Ishikawa (cell line): Measurements from ENCODE around the gene STAMBPL1.

Experiments used
- CEBPB ChIP-seq: IDR thresholded peaks from 2 replicates; pipeline ENCODE4 v1.6.1; 2012
- CREB1 ChIP-seq: IDR thresholded peaks from 2 replicates; pipeline ENCODE4 v1.6.1; 2012; ENCODE audit warnings: low read depth
- EGR1 ChIP-seq: IDR thresholded peaks from 2 replicates; pipeline ENCODE4 v1.6.1; 2012
- EP300 ChIP-seq: IDR thresholded peaks from 2 replicates; pipeline ENCODE4 v1.6.1; 2012; ENCODE audit warnings: borderline replicate concordance
- FOXM1 ChIP-seq: IDR thresholded peaks from 2 replicates; pipeline ENCODE4 v1.6.1; 2012; ENCODE audit warnings: low read depth, borderline replicate concordance
- MAX ChIP-seq: IDR thresholded peaks from 2 replicates; pipeline ENCODE4 v1.6.1; 2012
- NFIC ChIP-seq: IDR thresholded peaks from 2 replicates; pipeline ENCODE4 v1.6.1; 2012
- RAD21 ChIP-seq: IDR thresholded peaks from 2 replicates; pipeline ENCODE4 v1.6.1; 2012; ENCODE audit warnings: low read depth
- REST ChIP-seq: IDR thresholded peaks from 2 replicates; pipeline ENCODE4 v1.6.1; 2012; ENCODE audit warnings: low read depth, mild to moderate bottlenecking
- TAF1 ChIP-seq: IDR thresholded peaks from 2 replicates; pipeline ENCODE4 v1.6.1; 2012; ENCODE audit warnings: low read depth, mild to moderate bottlenecking
- TCF12 ChIP-seq: IDR thresholded peaks from 2 replicates; pipeline ENCODE4 v1.6.1; 2012; ENCODE audit warnings: low read depth
- TEAD4 ChIP-seq: IDR thresholded peaks from 2 replicates; pipeline ENCODE4 v1.6.1; 2012
- USF1 ChIP-seq: IDR thresholded peaks from 2 replicates; pipeline ENCODE4 v1.6.1; 2012
- YY1 ChIP-seq: IDR thresholded peaks from 2 replicates; pipeline ENCODE4 v1.6.1; 2012; ENCODE audit warnings: low read depth
- ZBTB7A ChIP-seq: IDR thresholded peaks from 2 replicates; pipeline ENCODE4 v1.6.1; 2012; ENCODE audit warnings: low read depth

STAMBPL1 gene

GRCh38 chr10:88888810-88889445 lies 8.9 kb downstream of the STAMBPL1 start:
- no peak for TF ChIP-seq NFIC
- no peak for TF ChIP-seq TCF12
- TF ChIP-seq RAD21: no peak
- TF ChIP-seq REST: no peak
- TF ChIP-seq TAF1: no peak
- TF ChIP-seq USF1: no peak
- TF ChIP-seq TEAD4: no peak
- TF ChIP-seq ZBTB7A: no peak
- no peak for TF ChIP-seq YY1
- TF ChIP-seq MAX: no peak
- no peak for TF ChIP-seq FOXM1
- no peak for TF ChIP-seq EGR1
- no peak for TF ChIP-seq EP300
- TF ChIP-seq CREB1: no peak
- TF ChIP-seq CEBPB: no peak

GRCh38 chr10:88889559-88890337 lies 9.7 kb downstream of the STAMBPL1 start:
- TF ChIP-seq TAF1: no peak
- TF ChIP-seq ZBTB7A: no peak

GRCh38 chr10:88890681-88891381 lies 10.8 kb downstream of the STAMBPL1 start:
- TF ChIP-seq CEBPB (no peak), MAX (no peak), EGR1 (no peak), TEAD4 (no peak), REST (no peak), USF1 (no peak), EP300 (no peak), RAD21 (no peak), TCF12 (no peak), FOXM1 (no peak), CREB1 (no peak), TAF1 (no peak), ZBTB7A (no peak), NFIC (no peak), YY1 (no peak)

GRCh38 chr10:88892222-88892967 lies 12.3 kb downstream of the STAMBPL1 start:
- TF ChIP-seq EGR1 (no peak), TAF1 (no peak), EP300 (no peak), NFIC (no peak)

GRCh38 chr10:88893611-88894010 lies 13.6 kb downstream of the STAMBPL1 start:
- no peak for TF ChIP-seq CREB1

GRCh38 chr10:88895250-88895649 lies 15.2 kb downstream of the STAMBPL1 start:
- no peak for TF ChIP-seq CEBPB
- no peak for TF ChIP-seq TAF1
- no peak for TF ChIP-seq EGR1
- TF ChIP-seq MAX: no peak
- no peak for TF ChIP-seq FOXM1
- no peak for TF ChIP-seq TEAD4
- TF ChIP-seq TCF12: no peak
- no peak for TF ChIP-seq NFIC
- no peak for TF ChIP-seq USF1
- TF ChIP-seq RAD21: no peak
- no peak for TF ChIP-seq YY1
- no peak for TF ChIP-seq CREB1
- no peak for TF ChIP-seq ZBTB7A
